ENCODE data around the gene KRTAP10-10. TPM values are rescaled to one million over a fixed set of nuclear protein-coding genes. Genes with fewer than 3 reads are reported as not detected.
"Not testable (repeated sequence)": the region's sequence is repeated elsewhere in the genome, so short reads cannot be mapped to it uniquely, and the experiment has no call there.

KRTAP10-10 gene, protein sequence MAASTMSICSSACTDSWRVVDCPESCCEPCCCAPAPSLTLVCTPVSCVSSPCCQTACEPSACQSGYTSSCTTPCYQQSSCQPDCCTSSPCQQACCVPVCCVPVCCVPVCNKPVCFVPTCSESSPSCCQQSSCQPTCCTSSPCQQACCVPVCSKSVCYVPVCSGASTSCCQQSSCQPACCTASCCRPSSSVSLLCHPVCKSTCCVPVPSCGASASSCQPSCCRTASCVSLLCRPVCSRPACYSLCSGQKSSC
- polyA plus RNA-seq (ENCODE audit: insufficient read length in 4 of 4) = not detected

DNA sequence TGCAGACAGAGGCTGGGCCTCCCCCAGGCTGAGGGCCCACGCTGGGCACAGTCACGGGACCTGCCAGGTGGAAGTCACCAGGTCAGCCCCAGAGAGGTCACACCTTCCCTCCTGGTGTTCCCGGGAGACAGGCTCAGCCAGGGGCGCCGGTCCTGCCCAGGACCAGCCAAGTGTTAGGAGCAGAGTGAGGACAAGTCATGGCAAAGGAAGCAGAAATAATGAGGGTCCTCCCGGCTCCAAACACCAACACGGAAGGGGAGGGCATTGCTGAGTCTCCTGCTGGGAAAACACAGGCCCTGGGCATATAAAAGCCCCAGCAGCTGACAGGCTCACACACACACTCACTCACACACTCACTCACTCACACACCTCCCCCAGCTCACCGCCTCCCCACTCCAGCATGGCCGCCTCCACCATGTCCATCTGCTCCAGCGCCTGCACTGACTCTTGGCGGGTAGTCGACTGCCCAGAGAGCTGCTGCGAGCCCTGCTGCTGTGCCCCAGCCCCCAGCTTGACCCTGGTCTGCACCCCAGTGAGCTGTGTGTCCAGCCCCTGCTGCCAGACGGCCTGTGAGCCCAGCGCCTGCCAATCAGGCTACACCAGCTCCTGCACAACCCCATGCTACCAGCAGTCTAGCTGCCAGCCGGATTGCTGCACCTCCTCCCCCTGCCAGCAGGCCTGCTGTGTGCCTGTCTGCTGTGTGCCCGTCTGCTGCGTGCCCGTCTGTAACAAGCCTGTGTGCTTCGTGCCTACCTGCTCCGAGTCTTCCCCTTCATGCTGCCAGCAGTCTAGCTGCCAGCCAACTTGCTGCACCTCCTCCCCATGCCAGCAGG lies at the start of gene KRTAP10-10:
Gene KRTAP10-10 (plus strand): TSS at position 339 of the 833 bp plus-strand sequence. CDS start 62 bp downstream, at position 401.
- DNase-seq (ENCODE audit: low read depth in 4 of 4, low spot score in 3 of 4) = no peak

DNA sequence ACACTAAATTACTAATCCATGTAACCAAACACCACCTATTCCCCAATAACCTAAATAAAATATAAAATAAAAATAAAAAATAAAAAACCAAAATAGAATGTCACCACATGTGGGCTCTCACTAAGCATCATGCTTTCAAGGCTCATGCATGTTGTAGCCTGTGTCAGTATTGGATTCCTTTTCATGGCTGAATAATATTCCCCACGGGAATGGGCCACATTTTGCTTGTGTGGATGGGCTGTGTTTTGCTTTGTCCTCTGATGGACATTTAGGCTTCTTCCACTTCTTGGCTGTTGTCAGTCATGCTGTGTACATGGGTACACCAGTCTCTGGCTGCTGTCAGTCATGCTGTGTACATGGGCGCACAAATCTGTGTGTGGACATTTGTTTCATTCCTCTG lies 48.1 kb upstream of the KRTAP10-10 start:
- DNase-seq (ENCODE audit: low read depth in 4 of 4, low spot score in 3 of 4) = no peak

DNA sequence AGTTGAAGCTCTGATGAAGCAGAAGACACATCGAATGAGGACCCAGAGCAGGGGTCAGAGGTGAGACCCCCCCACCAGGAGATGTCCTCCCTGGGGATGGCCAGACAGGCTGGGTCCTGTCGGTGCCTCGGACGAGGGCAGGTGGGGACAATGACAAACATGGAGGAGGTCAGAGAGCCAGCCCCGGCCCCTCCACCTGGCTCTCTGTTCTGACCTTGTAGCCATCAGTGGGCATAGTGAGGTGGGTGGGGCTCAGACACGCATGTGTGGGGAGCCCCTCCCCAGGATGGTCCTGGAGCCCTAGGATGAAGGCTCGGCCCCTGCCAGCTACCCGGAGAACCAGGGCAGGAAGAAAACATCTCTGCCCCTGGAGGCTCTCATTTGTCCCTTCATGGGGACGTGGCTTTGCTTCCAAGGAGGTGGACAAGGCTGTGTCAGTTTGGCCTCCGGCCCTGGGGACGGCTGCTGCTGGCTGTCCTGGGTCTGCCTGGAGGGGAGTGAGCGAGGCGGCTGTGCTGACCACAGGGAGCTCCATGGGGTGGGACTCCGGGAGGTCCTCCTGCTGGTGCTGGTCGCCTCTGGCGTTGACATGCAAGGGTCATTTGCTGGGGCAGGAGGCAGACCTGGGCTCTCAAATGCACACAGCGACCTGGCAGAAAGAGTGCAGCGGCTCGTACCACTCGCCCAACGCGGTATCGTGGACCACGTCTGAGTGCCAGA lies 47.4 kb upstream of the KRTAP10-10 start:
- no peak for DNase-seq (ENCODE audit: low read depth in 4 of 4, low spot score in 3 of 4)

DNA sequence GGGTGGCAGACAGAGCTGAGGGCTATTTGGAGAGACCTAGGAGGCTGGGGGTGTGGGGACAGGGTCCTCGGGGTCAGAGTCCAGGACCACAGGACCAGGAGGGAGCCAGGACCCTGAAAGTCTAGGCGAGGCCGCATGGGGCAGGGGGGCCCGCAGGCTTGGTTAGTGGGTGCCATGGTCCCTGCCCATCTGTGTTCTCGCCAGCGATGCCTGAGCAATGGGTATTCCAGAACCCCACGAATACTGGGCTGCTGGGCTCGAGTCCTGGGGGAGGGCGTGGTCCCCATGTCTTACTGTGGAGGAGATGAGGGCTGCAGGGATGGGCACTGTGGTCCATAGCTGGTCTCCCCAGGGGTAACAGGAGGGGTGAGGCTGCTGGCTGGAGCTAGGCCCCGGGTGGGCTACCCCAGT lies 46.8 kb upstream of the KRTAP10-10 start:
- DNase-seq (ENCODE audit: low read depth in 4 of 4, low spot score in 3 of 4) = no peak

DNA sequence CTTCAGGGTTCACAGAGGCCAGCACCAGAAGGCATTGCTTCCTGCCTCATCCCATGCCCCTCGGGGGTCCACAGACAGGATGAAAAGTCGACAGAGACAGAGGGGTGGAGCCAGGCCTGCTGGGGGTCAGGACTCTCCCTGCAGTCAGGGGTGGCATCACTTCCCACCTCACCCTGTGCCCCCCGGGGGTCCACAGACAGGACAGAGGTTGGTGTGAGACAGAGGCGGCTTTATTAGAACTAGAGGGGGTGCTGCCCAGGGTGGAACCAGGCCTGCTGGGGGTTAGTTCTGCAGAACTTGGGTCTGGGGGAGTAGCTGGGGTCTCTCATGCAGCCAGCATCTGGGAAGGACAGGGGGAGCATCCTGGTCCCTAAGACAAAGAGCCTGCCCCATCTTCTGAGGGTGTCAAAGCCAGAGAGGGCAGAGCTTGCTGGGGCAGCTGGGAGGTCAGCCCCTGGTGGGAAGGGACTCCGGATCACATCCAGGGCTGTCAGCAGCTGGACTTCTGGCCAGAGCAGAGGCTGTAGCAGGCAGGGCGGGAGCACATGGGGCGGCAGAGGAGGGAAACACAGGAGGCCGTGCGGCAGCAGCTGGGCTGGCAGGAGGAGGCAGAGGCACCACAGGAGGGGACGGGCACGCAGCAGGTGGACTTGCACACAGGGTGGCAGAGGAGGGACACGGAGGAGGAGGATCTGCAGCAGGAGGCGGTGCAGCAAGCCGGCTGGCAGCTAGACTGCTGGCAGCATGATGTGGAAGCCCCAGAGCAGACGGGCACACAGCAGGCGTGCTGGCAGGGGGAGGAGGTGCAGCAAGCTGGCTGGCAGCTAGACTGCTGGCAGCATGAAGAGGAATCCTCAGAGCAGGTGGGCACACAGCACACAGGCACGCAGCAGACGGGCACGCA lies 46.0 kb upstream of the KRTAP10-10 start:
- not testable (repeated sequence) for DNase-seq (ENCODE audit: low read depth in 4 of 4, low spot score in 3 of 4)

DNA sequence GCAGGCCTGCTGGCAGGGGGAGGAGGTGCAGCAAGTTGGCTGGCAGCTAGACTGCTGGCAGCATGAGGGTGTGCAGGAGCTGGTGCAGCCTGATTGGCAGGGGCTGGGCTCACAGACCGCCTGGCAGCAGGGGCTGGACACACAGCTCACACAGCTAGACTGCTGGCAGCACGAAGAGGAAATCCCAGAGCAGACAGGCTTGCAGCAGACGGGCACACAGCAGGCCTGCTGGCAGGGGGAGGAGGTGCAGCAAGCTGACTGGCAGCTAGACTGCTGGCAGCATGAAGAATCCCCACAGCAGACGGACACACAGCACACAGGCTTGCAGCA lies 45.4 kb upstream of the KRTAP10-10 start:
- not testable (repeated sequence) for DNase-seq (ENCODE audit: low read depth in 4 of 4, low spot score in 3 of 4)

DNA sequence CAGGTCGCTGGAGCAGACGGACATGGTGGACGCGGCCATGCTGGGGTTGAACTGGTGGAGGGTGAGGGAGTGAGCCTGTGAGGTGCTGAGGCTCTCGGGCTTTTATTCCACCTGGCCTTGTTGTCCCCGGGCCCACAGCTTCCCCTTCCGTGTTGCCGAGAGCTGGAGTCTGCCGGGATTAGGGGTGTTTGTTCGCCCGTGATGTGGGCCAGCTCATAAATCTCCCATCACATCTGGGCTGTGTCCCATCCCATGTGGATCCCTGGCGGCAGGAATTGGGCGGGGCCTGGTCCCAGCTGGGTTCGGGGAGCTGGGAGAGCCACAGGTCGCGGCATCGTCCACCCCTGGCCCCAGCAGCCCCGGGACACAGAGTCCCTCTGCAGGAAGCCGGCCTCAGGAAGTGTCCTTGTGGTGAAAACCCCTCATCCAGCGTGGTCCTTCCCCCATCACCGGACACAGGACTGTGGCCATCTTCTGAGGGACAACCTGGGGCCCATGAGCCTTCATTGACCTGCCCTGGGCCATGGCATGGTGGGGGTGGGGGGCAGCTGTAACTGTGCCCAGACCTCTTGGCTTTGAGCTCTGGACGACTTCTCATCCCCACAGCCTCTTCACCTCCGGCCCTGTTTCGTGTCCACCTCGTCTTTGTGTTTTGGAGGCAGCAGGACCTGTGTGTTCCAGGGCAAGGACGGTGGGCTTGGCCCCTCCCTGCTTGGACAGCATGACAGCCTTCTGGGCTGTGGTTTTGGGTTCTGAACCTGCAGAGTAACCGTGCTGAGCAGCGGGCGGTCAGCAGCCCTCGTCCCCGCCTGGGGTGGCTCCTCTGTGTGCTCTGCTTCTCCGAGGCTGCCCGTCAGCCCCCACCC lies 44.5 kb upstream of the KRTAP10-10 start, which contains the start of gene KRTAP10-6:
Gene KRTAP10-6 (minus strand): TSS at position 60 of the 866 bp plus-strand sequence. CDS start 21 bp downstream, at position 39.
- DNase-seq (ENCODE audit: low read depth in 4 of 4, low spot score in 3 of 4) = no peak

DNA sequence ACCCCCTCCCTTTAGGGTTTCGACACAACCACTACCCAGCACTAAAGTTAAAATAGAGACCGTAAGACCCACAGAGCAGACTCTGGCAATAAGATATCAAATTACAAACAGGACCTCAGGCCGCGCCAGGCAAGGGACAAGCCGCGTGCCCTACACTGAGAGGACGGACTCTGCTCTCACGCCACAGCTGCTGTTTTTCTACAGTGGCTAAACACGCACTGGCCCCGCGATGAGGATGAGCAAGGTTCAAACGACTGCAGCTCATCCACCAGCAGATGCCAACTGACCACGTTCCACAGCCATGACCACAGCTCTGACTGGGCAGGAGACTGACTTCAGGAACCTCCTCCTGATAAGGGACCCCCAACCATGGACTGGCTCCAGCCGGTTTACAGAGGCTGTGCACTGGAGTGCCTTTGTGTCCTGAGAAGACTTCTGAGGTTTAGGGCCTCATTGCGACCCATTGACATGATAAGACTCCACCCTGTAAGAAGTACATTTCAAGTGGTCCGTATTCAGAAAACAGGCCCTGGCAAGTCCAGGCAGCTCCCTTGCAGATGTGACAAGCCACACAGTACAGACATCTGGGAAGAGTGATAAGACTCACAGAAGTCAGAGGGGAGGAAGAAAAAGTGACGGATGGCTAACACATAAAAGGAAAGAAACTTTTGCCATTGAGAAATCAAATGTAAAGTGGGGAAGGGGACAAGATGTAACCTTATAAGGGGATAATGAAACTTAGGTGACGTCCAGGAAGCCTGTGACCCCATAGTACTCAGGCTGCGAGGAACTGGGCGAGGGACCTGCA lies 43.4 kb upstream of the KRTAP10-10 start:
- peak in 1 of 4 donors; percentile 7 for DNase-seq (ENCODE audit: low read depth in 4 of 4, low spot score in 3 of 4)

DNA sequence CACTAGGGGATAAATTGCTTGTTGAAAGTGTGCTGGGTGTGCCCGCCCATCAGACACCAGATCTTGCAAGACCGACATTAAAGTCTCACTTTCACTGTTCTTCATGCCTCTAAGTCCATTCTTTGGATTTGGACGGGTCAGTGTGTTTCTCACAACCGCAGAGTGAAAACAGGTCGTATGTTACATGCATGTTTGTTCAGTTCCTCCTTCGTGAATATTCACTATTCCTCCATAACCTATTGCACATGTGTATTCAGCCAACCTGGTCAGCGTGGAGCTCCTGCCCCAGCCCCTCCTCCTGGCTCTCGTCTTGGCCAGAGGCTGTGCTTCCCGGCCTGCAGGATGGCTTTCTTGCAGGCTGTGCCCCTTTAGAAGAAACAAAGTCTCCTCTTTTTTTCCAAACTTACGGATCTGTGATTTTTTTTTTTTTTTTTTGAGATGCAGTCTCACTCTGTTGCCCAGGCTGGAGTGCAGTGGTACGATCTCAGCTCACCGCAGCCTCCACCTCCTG lies 42.7 kb upstream of the KRTAP10-10 start:
- DNase-seq (ENCODE audit: low read depth in 4 of 4, low spot score in 3 of 4) = no peak

DNA sequence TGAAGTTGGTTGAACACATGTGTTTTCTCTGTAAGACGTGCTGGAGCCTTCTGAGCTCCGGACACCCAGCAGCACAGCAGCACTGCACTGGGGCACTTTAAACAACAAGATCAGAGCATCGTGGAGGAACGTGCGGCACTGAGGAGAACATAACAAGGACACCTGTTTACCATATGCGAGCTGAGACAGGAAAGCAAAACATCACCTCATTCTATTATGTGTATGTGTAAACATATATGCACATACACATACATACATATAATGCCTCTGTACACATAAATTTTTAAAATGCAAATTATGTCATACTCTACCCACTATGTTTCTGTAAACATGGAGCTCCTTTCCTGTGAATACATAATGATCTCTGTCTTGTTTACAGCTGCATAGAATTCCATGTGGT lies 41.6 kb upstream of the KRTAP10-10 start:
- no peak for DNase-seq (ENCODE audit: low read depth in 4 of 4, low spot score in 3 of 4)

DNA sequence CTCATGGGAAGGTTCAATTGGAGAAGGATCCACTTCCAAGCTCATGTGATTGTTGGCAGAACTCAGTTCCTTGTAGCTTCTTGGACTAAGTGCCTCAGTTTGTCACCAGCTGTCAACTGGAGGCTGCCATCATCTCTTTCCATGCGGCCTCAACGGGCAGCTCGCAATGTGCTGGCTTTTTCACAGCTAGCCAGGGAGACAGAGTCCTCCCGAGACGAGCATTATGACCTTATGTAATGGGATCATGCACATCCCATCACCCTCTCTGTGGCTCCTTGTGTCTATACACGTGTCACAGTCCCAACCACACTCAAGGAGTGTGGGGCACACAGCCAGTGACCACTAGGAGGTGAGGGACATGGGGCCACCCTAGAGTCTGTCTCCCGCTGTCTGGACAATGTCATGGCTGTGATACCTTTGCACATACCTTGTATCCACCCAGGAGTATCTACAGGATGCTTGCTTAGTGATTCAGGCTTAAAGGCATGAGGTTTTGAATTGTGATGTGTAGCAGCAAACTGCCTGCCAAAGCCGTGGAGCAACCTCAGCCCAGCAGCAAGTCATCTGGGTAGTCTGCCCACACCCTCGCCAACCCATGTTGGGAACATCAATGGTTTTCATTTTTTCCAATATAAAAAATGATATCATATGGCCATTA lies 41.0 kb upstream of the KRTAP10-10 start:
- DNase-seq (ENCODE audit: low read depth in 4 of 4, low spot score in 3 of 4) = no peak

DNA sequence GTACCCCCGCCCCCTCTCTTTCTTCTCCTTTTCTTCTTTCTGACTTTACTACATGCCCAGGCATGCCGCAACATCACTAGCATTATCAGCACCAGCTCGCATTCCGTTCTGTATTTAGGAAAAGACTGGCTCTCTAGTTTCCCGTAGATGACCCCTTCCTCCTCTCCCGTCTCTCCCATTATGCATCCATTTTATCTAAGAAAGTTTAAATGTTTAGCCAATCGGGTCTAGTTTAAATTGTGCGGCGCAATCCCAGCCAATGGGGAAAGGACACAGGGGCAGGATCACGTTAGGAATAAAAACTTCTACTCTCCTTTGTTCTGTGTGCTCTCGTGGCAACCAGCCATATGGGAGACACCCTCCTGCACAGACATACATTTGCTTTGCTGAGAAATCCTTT lies 39.1 kb upstream of the KRTAP10-10 start:
- DNase-seq (ENCODE audit: low read depth in 4 of 4, low spot score in 3 of 4) = no peak

DNA sequence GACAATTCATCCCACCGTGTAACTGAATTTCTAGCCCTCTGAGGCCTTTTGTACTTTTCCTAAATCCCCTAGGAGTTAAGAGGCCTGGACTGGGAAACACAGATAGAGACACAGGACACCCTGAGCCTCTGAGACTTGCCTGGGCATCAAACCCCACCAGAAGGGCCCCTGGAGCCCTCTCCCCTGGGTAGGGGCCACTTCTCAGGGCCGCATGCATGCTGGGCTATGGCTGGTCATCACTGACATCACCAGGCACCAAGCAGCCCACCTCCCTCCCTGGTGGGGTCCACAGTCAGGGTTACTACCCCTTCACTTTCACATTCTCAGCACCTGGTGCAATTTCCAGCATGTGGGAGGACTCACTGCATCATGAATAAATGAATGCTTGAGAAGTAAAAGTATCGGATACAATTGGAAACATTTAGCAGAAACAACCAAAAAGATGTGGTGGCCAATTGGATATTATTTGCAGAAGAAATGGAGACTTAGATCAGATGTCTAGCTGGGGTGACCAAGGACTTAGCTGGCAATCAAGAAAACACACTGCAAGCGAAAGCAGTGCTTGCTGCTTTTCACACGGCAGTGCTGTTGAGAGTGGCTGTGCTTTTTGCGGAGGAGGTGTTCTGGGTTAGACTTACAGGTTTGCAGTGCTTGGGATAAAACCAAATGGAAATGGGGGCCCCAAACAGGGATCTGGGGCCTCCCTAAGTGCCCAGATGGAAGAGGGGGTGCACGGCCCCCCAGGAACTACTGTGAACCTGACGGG lies 37.7 kb upstream of the KRTAP10-10 start:
- DNase-seq (ENCODE audit: low read depth in 4 of 4, low spot score in 3 of 4) = no peak

DNA sequence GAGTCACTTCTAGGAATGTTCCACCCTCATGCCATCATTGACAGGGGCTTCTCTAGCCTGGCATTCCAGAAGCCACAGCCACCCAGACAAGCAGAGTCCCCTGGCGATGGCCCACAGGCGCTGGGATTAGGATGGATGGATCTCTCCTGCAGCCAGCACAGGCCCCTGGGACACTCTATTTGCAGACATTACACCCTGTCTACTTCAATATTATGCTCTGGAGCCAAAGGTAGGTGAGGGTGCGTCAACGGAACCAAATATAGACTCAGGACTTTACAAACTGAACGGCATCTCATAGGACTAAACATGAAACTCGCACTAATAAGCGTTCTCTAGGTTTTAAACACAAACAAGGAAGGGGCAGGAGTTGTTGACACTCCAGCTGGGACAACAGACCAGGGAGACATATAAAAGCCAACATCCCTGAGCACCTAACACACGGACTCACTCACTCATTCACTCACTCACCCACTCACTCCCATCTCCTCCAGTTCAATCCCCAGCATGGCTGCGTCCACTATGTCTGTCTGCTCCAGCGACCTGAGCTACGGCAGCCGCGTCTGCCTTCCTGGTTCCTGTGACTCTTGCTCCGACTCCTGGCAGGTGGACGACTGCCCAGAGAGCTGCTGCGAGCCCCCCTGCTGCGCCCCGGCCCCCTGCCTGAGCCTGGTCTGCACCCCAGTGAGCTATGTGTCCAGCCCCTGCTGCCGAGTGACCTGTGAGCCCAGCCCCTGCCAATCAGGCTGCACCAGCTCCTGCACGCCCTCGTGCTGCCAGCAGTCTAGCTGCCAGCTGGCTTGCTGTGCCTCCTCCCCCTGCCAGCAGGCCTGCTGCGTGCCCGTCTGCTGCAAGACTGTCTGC lies 36.8 kb upstream of the KRTAP10-10 start, which contains the start of gene KRTAP10-7:
Gene KRTAP10-7 (plus strand): TSS at position 480 of the 861 bp plus-strand sequence. CDS start 25 bp downstream, at position 505.
- not testable (repeated sequence) for DNase-seq (ENCODE audit: low read depth in 4 of 4, low spot score in 3 of 4)

DNA sequence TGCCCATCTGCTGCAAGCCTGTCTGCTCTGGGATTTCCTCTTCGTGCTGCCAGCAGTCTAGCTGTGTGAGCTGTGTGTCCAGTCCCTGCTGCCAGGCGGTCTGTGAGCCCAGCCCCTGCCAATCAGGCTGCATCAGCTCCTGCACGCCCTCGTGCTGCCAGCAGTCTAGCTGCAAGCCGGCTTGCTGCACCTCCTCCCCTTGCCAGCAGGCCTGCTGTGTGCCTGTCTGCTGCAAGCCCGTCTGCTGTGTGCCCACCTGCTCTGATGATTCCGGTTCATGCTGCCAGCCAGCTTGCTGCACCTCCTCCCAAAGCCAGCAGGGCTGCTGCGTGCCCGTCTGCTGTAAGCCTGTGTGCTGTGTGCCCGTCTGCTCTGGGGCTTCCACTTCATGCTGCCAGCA lies 36.1 kb upstream of the KRTAP10-10 start:
- DNase-seq (ENCODE audit: low read depth in 4 of 4, low spot score in 3 of 4) = not testable (repeated sequence)
